GM06990 (cell line): ENCODE measurements around the gene JPH2.

Experiments used
- DNase-seq: peaks from one replicate; pipeline ENCODE4 v3.0.0-alpha.2; 2011; ENCODE audit not compliant: insufficient read length; ENCODE audit errors: extremely low read depth
- H3K27me3 ChIP-seq: replicated peaks from 2 replicates; pipeline ENCODE4 v1.6.0; 2011; ENCODE audit warnings: low read length; ENCODE audit not compliant: control insufficient read depth, insufficient read depth
- H3K36me3 ChIP-seq: 2 replicates; pipeline ENCODE4 v1.5.1; 2011; ENCODE audit warnings: low read length; ENCODE audit not compliant: control insufficient read depth, insufficient read depth
- H3K4me3 ChIP-seq: replicated peaks from 2 replicates; pipeline ENCODE4 v1.5.1; 2011; ENCODE audit warnings: low read depth, mild to moderate bottlenecking, control low read depth, low read length
- CTCF ChIP-seq: IDR thresholded peaks from 2 replicates; pipeline ENCODE4 v1.5.1; 2011; ENCODE audit warnings: low read length, control low read depth, mild to moderate bottlenecking, inconsistent platforms; ENCODE audit not compliant: insufficient read depth, poor library complexity, severe bottlenecking

Gene JPH2

GRCh38 chr20:44104798-44105517 is 82.0 kb downstream of the JPH2 start:
- no peak for DNase-seq
- Histone ChIP-seq H3K27me3 (no peaks in the 10 kb centered on the region), H3K36me3 (no peaks in the 10 kb centered on the region), H3K4me3 (no peak overlapping the region)
- TF ChIP-seq CTCF = no peak

GRCh38 chr20:44102582-44102981 is 84.4 kb downstream of the JPH2 start:
- H3K27me3 ChIP-seq = no peaks in the 10 kb centered on the region
- DNase-seq = no peak
- H3K4me3 ChIP-seq = no peak overlapping the region
- no peaks in the 10 kb centered on the region for H3K36me3 ChIP-seq
- TF ChIP-seq CTCF = no peak

GRCh38 chr20:44099832-44100231 is 87.2 kb downstream of the JPH2 start:
- TF ChIP-seq CTCF = no peak
- H3K36me3 ChIP-seq = no peaks in the 10 kb centered on the region
- H3K27me3 ChIP-seq = no peaks in the 10 kb centered on the region
- no peak overlapping the region for H3K4me3 ChIP-seq
- DNase-seq = no peak

- DNase-seq = no peak
- no peaks in the 10 kb centered on the region for H3K27me3 ChIP-seq
- no peak for TF ChIP-seq CTCF
- no peaks in the 10 kb centered on the region for H3K36me3 ChIP-seq
- no peak overlapping the region for H3K4me3 ChIP-seq
Measured at GRCh38 chr20:44098657-44099056, 88.3 kb downstream of the JPH2 start.

- DNase-seq = no peak
- H3K4me3 ChIP-seq = no peak overlapping the region
- no peak for TF ChIP-seq CTCF
- H3K36me3 ChIP-seq = no peaks in the 10 kb centered on the region
- no peaks in the 10 kb centered on the region for H3K27me3 ChIP-seq
Measured at GRCh38 chr20:44098256-44098630, 88.7 kb downstream of the JPH2 start.
